Peyer's patch (tissue), 4 donors: ENCODE measurements around the gene ZNF17. TPM values are rescaled to one million over a fixed set of nuclear protein-coding genes. Genes with fewer than 3 reads are reported as not detected.

Experiments
- DNase-seq, 3 donors: peaks; one replicate each; pipeline ENCODE4 v3.0.0-alpha.2; 2017 to 2019
- H3K27ac ChIP-seq, 4 donors: fragments of 200-600 bp; sonication (generic); one replicate each; pipeline ENCODE4 v1.5.1; 2016 to 2019
- H3K27me3 ChIP-seq, 2 donors: fragments of 200-600 bp; sonication (generic); one replicate each; pipeline ENCODE4 v1.5.1; 2019
- H3K36me3 ChIP-seq, 3 donors: fragments of 200-600 bp; sonication (generic); one replicate each; pipeline ENCODE4 v1.5.1; 2016 to 2019
- H3K4me1 ChIP-seq, 4 donors: fragments of 200-600 bp; sonication (generic); one replicate each; pipeline ENCODE4 v1.5.1; 2016 to 2019
- H3K4me3 ChIP-seq, 4 donors: fragments of 200-600 bp; sonication (generic); 1 replicate in 3 of 4; 2 replicates in 1 of 4; pipeline ENCODE4 v1.5.1; 2016 to 2019; ENCODE audit warnings: mild to moderate bottlenecking in 1 of 4
- H3K9me3 ChIP-seq, 4 donors: fragments of 200-600 bp; sonication (generic); one replicate each; pipeline ENCODE4 v1.5.1; 2016 to 2019; ENCODE audit warnings: mild to moderate bottlenecking in 1 of 4
- CTCF ChIP-seq, 6 experiments: fragments of 450-650 bp in 4 of 6; fragments of 200-600 bp in 2 of 6; sonication (generic) in 1 of 6; IDR thresholded peaks; one replicate each; pipeline ENCODE4 v1.5.1; 2017 to 2019; ENCODE audit warnings: antibody characterized with exemption in 6 of 6, mild to moderate bottlenecking in 3 of 6, moderate library complexity in 1 of 6
- POLR2A ChIP-seq, 2 donors: fragments of 450-650 bp; IDR thresholded peaks; one replicate each; pipeline ENCODE4 v1.5.1; 2017; ENCODE audit warnings: antibody characterized with exemption in 2 of 2, mild to moderate bottlenecking in 2 of 2, moderate library complexity in 2 of 2
- total RNA-seq, 4 donors: library from RNA; depleted of rRNA; stranded (reverse); fragments of >200 nt; gene quantifications; one replicate each; pipeline ENCODE4 v1.1.0, GENCODE V29; 2016

Gene ZNF17
- total RNA-seq, 4 donors from 2014 or later: 7.9 to 21.5 (median 14.6) TPM

DNA sequence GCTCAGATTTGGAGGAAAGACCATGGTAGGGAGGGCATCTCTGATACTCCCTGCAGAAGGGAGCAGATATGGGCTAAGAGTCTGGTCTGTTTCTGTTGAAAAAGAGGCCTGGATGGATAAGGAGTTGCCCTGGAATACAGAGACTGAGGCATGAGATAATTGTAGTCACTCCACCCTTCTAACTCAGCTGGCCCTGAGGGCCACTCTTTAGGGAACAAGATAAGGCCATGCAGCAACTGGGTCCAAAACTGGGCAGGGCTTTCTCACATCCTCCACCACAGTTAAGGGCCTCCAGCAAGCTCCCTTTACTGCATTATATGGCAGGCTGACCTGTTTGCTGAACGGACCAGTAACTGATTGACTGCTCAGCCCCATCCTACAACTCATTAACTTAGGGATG, 25.5 kb downstream of the ZNF17 start:
- DNase-seq: no peak
- Histone ChIP-seq H3K4me1 (peaks cover 0 to 11% (median 0%) of the 10 kb centered on the region in 4 donors), H3K9me3 (peaks cover 0 to 2% (median 0%) of the 10 kb centered on the region in 4 donors), H3K36me3 (no peaks in the 10 kb centered on the region), H3K27me3 (no peaks in the 10 kb centered on the region), H3K27ac (no peak overlapping the region), H3K4me3 (peak overlapping the region in 2 of 4 donors; percentile 58 to 90)
- no peak for TF ChIP-seq POLR2A (IDR thresholded peaks at IDR 0.05)
- no peak for TF ChIP-seq CTCF (IDR thresholded peaks at IDR 0.05)

DNA sequence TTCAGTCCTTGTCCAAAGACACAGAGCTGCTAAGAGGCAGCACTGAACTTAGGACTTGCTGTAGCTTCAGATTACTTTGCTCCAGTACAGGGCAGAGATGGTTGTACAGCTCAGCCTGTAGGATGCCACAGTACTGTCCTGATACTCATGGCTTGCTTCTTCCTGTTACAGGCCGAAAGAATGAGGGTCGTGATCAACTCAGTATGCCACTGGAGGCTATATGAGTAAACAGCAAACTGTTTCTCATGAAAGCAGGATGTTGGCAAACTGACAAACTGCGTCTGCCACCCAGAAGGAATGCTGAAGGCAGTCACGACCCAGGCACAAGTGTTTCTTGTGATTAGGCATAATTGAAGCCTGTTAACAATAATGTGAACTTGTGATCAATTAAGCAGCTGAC, 27.0 kb downstream of the ZNF17 start:
- peaks cover 0 to 11% (median 0%) of the 10 kb centered on the region in 4 donors for H3K4me1 ChIP-seq
- H3K36me3 ChIP-seq: peaks cover 0 to 10% (median 0%) of the 10 kb centered on the region in 3 donors
- H3K9me3 ChIP-seq: peaks cover 0 to 2% (median 0%) of the 10 kb centered on the region in 4 donors

GRCh38 chr19:57438925-57439324, 28.0 kb downstream of the ZNF17 start:
- no peak for TF ChIP-seq POLR2A (IDR thresholded peaks at IDR 0.05)
- TF ChIP-seq CTCF (IDR thresholded peaks at IDR 0.05): no peak
- no peak overlapping the region for H3K27ac ChIP-seq
- no peak overlapping the region for H3K4me3 ChIP-seq
- H3K4me1 ChIP-seq: peaks cover 0 to 11% (median 0%) of the 10 kb centered on the region in 4 donors
- peaks cover 0 to 20% (median 0%) of the 10 kb centered on the region in 3 donors for H3K36me3 ChIP-seq
- no peaks in the 10 kb centered on the region for H3K27me3 ChIP-seq
- DNase-seq: no peak
- H3K9me3 ChIP-seq: peaks cover 0 to 10% (median 0%) of the 10 kb centered on the region in 4 donors

More for the DNA sequence above, 27.0 kb downstream of the ZNF17 start:
- no peak overlapping the region for H3K4me3 ChIP-seq
- no peaks in the 10 kb centered on the region for H3K27me3 ChIP-seq
- no peak for DNase-seq
- no peak overlapping the region for H3K27ac ChIP-seq
- TF ChIP-seq POLR2A (IDR thresholded peaks at IDR 0.05) (no peak), CTCF (IDR thresholded peaks at IDR 0.05) (no peak)

DNA sequence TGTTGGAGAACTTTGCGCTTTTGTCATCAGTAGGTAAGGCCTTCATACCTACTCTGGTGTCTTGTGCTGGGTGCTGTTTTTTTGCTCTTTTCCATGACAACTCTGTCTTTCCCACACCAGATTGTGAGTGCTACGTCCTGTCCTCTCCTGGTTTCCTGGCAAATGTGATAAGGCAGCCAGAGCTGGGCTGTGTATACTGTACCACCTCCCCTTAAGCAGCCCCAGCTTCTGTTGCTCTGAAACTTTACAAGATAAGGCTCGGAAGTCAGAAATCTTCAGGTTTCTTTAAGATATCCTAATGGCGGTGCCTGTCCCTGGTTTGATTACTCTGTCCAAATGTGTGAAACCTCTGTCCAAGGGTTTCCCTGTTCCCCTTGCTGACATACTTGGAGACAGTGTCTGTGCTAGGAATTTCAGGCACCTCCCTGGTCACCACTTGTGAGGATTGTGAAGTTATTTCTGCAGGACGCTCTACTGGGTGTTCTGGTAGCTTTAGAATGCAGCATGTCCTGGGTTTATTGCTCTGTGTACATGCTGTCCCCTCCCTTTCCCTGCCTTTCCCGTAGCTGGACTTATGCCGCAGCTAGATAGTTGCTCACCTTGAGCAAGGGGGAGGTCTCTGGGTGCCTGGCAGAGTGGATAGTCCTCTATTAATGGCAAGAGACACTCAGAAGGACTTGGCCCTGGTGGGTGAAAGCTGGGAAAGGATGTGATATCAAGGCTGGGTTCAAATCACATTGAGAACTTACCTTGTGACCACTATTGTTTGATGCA, 31.2 kb downstream of the ZNF17 start:
- Histone ChIP-seq H3K36me3 (peaks cover 0 to 37% (median 0%) of the 10 kb centered on the region in 3 donors), H3K4me1 (no peaks in the 10 kb centered on the region), H3K9me3 (peaks cover 0 to 29% (median 0%) of the 10 kb centered on the region in 4 donors), H3K4me3 (no peak overlapping the region), H3K27me3 (no peaks in the 10 kb centered on the region), H3K27ac (no peak overlapping the region)
- DNase-seq: no peak
- TF ChIP-seq CTCF (IDR thresholded peaks at IDR 0.05) (no peak), POLR2A (IDR thresholded peaks at IDR 0.05) (no peak)

- Histone ChIP-seq H3K36me3 (peaks cover 0 to 37% (median 0%) of the 10 kb centered on the region in 3 donors), H3K27ac (no peak overlapping the region), H3K4me3 (no peak overlapping the region), H3K4me1 (no peaks in the 10 kb centered on the region), H3K27me3 (no peaks in the 10 kb centered on the region), H3K9me3 (peaks cover 0 to 36% (median 0%) of the 10 kb centered on the region in 4 donors)
- peak in 1 of 3 donors; percentile 28 for DNase-seq
- TF ChIP-seq POLR2A (IDR thresholded peaks at IDR 0.05) (no peak), CTCF (IDR thresholded peaks at IDR 0.05) (no peak)
Measured at GRCh38 chr19:57443121-57443696, 32.2 kb downstream of the ZNF17 start.
